Tibial nerve (tissue), 4 donors: ENCODE data around the gene PPCDC.

Experiments used
- CTCF ChIP-seq, 5 experiments: fragments of 200-600 bp in 3 of 5; fragments of 450-650 bp in 2 of 5; sonication (generic) in 3 of 5; IDR thresholded peaks; one replicate each; pipeline ENCODE4 v1.5.1; 2016 to 2019; ENCODE audit warnings: antibody characterized with exemption in 5 of 5, mild to moderate bottlenecking in 3 of 5, moderate library complexity in 2 of 5
- EP300 ChIP-seq, 2 donors: sonication (generic); formaldehyde crosslinking; IDR thresholded peaks; one replicate each; pipeline ENCODE4 v1.6.1; 2017; ENCODE audit warnings: antibody characterized with exemption in 2 of 2, mild to moderate bottlenecking in 1 of 2
- POLR2A ChIP-seq, 2 donors: fragments of 450-650 bp; IDR thresholded peaks; one replicate each; pipeline ENCODE4 v1.6.1; 2017; ENCODE audit warnings: antibody characterized with exemption in 2 of 2, mild to moderate bottlenecking in 2 of 2, moderate library complexity in 2 of 2

- TF ChIP-seq CTCF (IDR thresholded peaks at IDR 0.05) (peak in 1 of 5 experiments; percentile 5), EP300 (IDR thresholded peaks at IDR 0.05) (no peak), POLR2A (IDR thresholded peaks at IDR 0.05) (no peak)
Measured at GRCh38 chr15:74988007-74988800, 35.2 kb upstream of the PPCDC start.
